Thyroid gland (tissue), 4 donors: ENCODE measurements around the gene FNIP1.

Experiments used
- POLR2A ChIP-seq, 2 donors: fragments of 450-650 bp; IDR thresholded peaks; one replicate each; pipeline ENCODE4 v1.6.1; 2017; ENCODE audit warnings: antibody characterized with exemption in 2 of 2, mild to moderate bottlenecking in 2 of 2, moderate library complexity in 1 of 2
- TF ChIP-seq, protein P1 (sequence below), 6 experiments: fragments of 200-600 bp in 3 of 6; fragments of 450-650 bp in 3 of 6; sonication (generic) in 3 of 6; IDR thresholded peaks; one replicate each; pipeline ENCODE4 v1.5.1; 2016 to 2019; ENCODE audit warnings: antibody characterized with exemption in 6 of 6, mild to moderate bottlenecking in 2 of 6, inconsistent platforms in 1 of 6, moderate library complexity in 1 of 6

GRCh38 chr5:131634996-131635683 lies 161.7 kb downstream of the FNIP1 start, which contains the start of gene RAPGEF6:
- TF ChIP-seq, protein P1, sequence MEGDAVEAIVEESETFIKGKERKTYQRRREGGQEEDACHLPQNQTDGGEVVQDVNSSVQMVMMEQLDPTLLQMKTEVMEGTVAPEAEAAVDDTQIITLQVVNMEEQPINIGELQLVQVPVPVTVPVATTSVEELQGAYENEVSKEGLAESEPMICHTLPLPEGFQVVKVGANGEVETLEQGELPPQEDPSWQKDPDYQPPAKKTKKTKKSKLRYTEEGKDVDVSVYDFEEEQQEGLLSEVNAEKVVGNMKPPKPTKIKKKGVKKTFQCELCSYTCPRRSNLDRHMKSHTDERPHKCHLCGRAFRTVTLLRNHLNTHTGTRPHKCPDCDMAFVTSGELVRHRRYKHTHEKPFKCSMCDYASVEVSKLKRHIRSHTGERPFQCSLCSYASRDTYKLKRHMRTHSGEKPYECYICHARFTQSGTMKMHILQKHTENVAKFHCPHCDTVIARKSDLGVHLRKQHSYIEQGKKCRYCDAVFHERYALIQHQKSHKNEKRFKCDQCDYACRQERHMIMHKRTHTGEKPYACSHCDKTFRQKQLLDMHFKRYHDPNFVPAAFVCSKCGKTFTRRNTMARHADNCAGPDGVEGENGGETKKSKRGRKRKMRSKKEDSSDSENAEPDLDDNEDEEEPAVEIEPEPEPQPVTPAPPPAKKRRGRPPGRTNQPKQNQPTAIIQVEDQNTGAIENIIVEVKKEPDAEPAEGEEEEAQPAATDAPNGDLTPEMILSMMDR (IDR thresholded peaks at IDR 0.05): peak in 2 of 6 experiments; percentile 15 to 20
- TF ChIP-seq POLR2A (IDR thresholded peaks at IDR 0.05): peak; percentile 37 to 91
